Upper lobe of left lung (tissue), 4 donors: Measurements from ENCODE around the gene HPRT1.

Experiments used
- EP300 ChIP-seq, 4 donors: sonication (generic); formaldehyde crosslinking; IDR thresholded peaks; one replicate each; pipeline ENCODE4 v1.5.1; 2017; ENCODE audit warnings: antibody characterized with exemption in 4 of 4, control low read depth in 2 of 4
- TF ChIP-seq, protein P1 (sequence below), 6 experiments: fragments of 450-650 bp in 4 of 6; fragments of 200-600 bp in 2 of 6; sonication (generic) in 2 of 6; IDR thresholded peaks; one replicate each; pipeline ENCODE4 v1.5.1; 2016 to 2019; ENCODE audit warnings: antibody characterized with exemption in 6 of 6

DNA sequence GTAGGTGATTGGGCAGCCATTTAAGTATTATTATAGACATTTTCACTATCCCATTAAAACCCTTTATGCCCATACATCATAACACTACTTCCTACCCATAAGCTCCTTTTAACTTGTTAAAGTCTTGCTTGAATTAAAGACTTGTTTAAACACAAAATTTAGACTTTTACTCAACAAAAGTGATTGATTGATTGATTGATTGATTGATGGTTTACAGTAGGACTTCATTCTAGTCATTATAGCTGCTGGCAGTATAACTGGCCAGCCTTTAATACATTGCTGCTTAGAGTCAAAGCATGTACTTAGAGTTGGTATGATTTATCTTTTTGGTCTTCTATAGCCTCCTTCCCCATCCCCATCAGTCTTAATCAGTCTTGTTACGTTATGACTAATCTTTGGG lies 16.3 kb downstream of the HPRT1 start:
- TF ChIP-seq, protein P1, sequence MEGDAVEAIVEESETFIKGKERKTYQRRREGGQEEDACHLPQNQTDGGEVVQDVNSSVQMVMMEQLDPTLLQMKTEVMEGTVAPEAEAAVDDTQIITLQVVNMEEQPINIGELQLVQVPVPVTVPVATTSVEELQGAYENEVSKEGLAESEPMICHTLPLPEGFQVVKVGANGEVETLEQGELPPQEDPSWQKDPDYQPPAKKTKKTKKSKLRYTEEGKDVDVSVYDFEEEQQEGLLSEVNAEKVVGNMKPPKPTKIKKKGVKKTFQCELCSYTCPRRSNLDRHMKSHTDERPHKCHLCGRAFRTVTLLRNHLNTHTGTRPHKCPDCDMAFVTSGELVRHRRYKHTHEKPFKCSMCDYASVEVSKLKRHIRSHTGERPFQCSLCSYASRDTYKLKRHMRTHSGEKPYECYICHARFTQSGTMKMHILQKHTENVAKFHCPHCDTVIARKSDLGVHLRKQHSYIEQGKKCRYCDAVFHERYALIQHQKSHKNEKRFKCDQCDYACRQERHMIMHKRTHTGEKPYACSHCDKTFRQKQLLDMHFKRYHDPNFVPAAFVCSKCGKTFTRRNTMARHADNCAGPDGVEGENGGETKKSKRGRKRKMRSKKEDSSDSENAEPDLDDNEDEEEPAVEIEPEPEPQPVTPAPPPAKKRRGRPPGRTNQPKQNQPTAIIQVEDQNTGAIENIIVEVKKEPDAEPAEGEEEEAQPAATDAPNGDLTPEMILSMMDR (IDR thresholded peaks at IDR 0.05), result no peak
- TF ChIP-seq EP300 (IDR thresholded peaks at IDR 0.05), result no peak
